K562 (cell line): ENCODE measurements around the gene PRKCB. TPM values are rescaled to one million over a fixed set of nuclear protein-coding genes. Genes with fewer than 3 reads are reported as not detected.

Experiments used
- ARID1B ChIP-seq: fragments of 450-650 bp; IDR thresholded peaks from 2 replicates; pipeline ENCODE4 v1.6.1; 2016; ENCODE audit warnings: antibody characterized with exemption, mild to moderate bottlenecking, inconsistent platforms
- EHMT2 ChIP-seq: fragments of 450-650 bp; IDR thresholded peaks from 2 replicates; pipeline ENCODE4 v1.6.1; 2018; ENCODE audit warnings: antibody characterized with exemption
- GATAD2A ChIP-seq: fragments of 450-650 bp; IDR thresholded peaks from 2 replicates; pipeline ENCODE4 v1.6.1; 2017
- HMG20A ChIP-seq: fragments of 450-650 bp; formaldehyde crosslinking; conservative IDR thresholded peaks from 2 replicates; pipeline ENCODE4 v1.4.0; 2020; ENCODE audit warnings: mild to moderate bottlenecking, mixed read lengths
- L3MBTL2 ChIP-seq: fragments of 450-650 bp; IDR thresholded peaks from 2 replicates; pipeline ENCODE4 v1.6.1; 2016; ENCODE audit warnings: mild to moderate bottlenecking, moderate library complexity
- LEF1 ChIP-seq: fragments of 450-650 bp; IDR thresholded peaks from 2 replicates; pipeline ENCODE4 v1.6.1; 2016; ENCODE audit warnings: mild to moderate bottlenecking
- NONO ChIP-seq, 2 experiments: fragments of 200-400 bp in 1 of 2; fragments of 450-650 bp in 1 of 2; formaldehyde crosslinking in 1 of 2; IDR thresholded peaks; 2 replicates each; pipeline ENCODE4 v1.6.1; 2017; ENCODE audit warnings: low read depth in 2 of 2, mild to moderate bottlenecking in 2 of 2, moderate library complexity in 2 of 2, low read length in 1 of 2
- OTX1 ChIP-seq: fragments of 450-650 bp; formaldehyde crosslinking; IDR thresholded peaks from 2 replicates; pipeline ENCODE4 v1.4.0; 2022; ENCODE audit warnings: mild to moderate bottlenecking
- POLR2A ChIP-seq: fragments of 450-650 bp; conservative IDR thresholded peaks from 2 replicates; pipeline ENCODE4 v1.6.1; 2016
- SMAD1 ChIP-seq: fragments of 150-350 bp; IDR thresholded peaks from 2 replicates; pipeline ENCODE4 v1.6.1; 2014; ENCODE audit warnings: low read length, low read depth; ENCODE audit not compliant: partially characterized antibody
- TARDBP ChIP-seq: fragments of 450-650 bp; IDR thresholded peaks from 2 replicates; pipeline ENCODE4 v1.6.1; 2016
- TCF3 ChIP-seq: sonication (generic); formaldehyde crosslinking; IDR thresholded peaks from 2 replicates; pipeline ENCODE4 v1.4.0; 2020; ENCODE audit warnings: mild to moderate bottlenecking, missing genetic modification reagents
- TOE1 ChIP-seq, 2 experiments: fragments of 450-650 bp in 1 of 2; sonication (generic) in 1 of 2; formaldehyde crosslinking in 1 of 2; IDR thresholded peaks; 2 replicates each; pipeline versions ENCODE4 v1.7.1 to v1.8.0; 2016 to 2022; ENCODE audit warnings: borderline replicate concordance in 2 of 2, mild to moderate bottlenecking in 2 of 2, antibody characterized with exemption in 1 of 2, inconsistent platforms in 1 of 2, low read depth in 1 of 2, missing genetic modification reagents in 1 of 2, moderate library complexity in 1 of 2
- YBX1 ChIP-seq: fragments of 450-650 bp; IDR thresholded peaks from 2 replicates; pipeline ENCODE4 v1.7.1; 2016; ENCODE audit warnings: mild to moderate bottlenecking
- ZNF121 ChIP-seq: sonication (generic); formaldehyde crosslinking; conservative IDR thresholded peaks from 2 replicates; pipeline ENCODE4 v1.8.0; 2022; ENCODE audit warnings: missing genetic modification reagents
- ZNF444 ChIP-seq: fragments of 250-450 bp; sonication (Bioruptor Pico); IDR thresholded peaks from 2 replicates; pipeline ENCODE4 v1.4.0; 2020; ENCODE audit warnings: mild to moderate bottlenecking, moderate library complexity
- polyA plus RNA-seq, 8 experiments: library from polyadenylated mRNA; depleted of rRNA in 4 of 8; stranded (reverse) in 5 of 8; unstranded in 3 of 8; fragments of >200 nt; fragmentation: Nextera tagmentation in 2 of 8; fragmentation: Illumina TruSeq in 1 of 8; extraction: Ambion mirVana in 2 of 8; extraction: Trizol in 1 of 8; gene quantifications; 2 replicates each; pipeline versions ENCODE4 v1.2.1 to v1.2.3, GENCODE V29; 2011 to 2014; ENCODE audit warnings: inconsistent platforms in 1 of 8, missing spikeins in 1 of 8
- total RNA-seq, 7 experiments: library from RNA; depleted of rRNA in 6 of 7; stranded (reverse); fragments of >200 nt in 6 of 7; fragmentation: Illumina TruSeq in 2 of 7; extraction: Trizol in 2 of 7; gene quantifications; 2 replicates each; pipeline versions ENCODE4 v1.2.1 to v1.2.3, GENCODE V29; 2011 to 2021; ENCODE audit warnings: low replicate concordance in 1 of 7
- TF ChIP-seq, protein P1 (sequence below): sonication (generic); formaldehyde crosslinking; IDR thresholded peaks from 2 replicates; pipeline ENCODE4 v1.8.0; 2023; ENCODE audit warnings: mild to moderate bottlenecking, missing genetic modification reagents
- TF ChIP-seq, protein P2 (sequence below), 2 experiments: fragments of 450-650 bp; conservative IDR thresholded peaks; 2 replicates each; pipeline ENCODE4 v1.6.1; 2017; ENCODE audit warnings: mild to moderate bottlenecking in 2 of 2, moderate library complexity in 2 of 2
- TF ChIP-seq, protein P3 (sequence below): fragments of 450-650 bp; formaldehyde crosslinking; IDR thresholded peaks from 2 replicates; pipeline ENCODE4 v1.4.0; 2020; ENCODE audit warnings: mild to moderate bottlenecking, moderate library complexity
- TF ChIP-seq, protein P4 (sequence below): fragments of 450-650 bp; IDR thresholded peaks from 2 replicates; pipeline ENCODE4 v1.7.1; 2018; ENCODE audit warnings: mild to moderate bottlenecking, low read depth; ENCODE audit not compliant: partially characterized antibody

PRKCB gene
- total and polyA plus RNA-seq, 9 of the 15 experiments (the other 6 are each of a cell fraction or from before 2014, with no cell fraction given) = 49.9 to 276 (median 148) TPM

DNA sequence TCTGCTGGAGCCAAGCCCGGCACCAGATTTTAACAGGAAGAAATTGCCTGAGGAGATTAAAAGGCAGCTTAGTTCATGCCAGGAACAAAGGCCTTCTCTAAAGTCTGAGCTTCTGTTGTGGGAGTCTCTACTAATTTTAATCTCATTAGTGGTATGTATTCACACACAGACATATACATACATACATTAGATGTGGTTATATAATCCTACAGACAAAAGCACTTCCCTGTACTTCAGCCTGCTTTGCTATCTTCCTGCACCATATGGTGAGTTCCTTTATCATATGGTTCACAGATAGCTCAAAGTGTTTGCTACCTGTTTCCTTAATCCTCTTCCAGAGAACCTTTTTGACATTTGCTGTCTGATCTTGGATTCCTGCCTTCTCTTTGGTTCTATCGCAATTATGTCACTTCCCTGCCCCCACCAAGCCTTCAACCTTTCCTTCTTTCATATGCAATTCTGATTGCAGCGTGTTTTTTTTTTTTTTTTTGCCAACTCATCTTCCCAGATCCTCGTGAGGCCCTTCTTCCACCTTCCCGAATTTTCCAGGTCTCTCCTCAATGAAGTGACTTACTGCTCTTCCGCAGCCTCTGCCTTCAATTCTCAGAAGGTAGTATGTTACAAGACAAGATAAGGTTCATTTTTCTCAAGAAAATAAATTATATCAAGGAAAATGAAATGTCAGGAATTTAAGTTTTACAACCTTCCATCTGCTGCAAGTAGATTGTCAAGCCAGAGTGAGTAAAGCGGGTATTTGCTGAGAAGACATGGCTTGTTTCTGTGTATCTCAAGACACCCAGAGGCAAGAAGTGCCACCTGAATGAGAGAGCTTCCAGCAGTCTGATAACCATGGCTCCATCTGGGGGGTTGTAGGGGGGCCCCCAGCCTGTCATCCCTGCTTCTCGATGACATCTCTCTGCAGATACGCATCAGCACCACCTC is 300.1 kb downstream of the PRKCB start (continued):
- TF ChIP-seq, protein P1, sequence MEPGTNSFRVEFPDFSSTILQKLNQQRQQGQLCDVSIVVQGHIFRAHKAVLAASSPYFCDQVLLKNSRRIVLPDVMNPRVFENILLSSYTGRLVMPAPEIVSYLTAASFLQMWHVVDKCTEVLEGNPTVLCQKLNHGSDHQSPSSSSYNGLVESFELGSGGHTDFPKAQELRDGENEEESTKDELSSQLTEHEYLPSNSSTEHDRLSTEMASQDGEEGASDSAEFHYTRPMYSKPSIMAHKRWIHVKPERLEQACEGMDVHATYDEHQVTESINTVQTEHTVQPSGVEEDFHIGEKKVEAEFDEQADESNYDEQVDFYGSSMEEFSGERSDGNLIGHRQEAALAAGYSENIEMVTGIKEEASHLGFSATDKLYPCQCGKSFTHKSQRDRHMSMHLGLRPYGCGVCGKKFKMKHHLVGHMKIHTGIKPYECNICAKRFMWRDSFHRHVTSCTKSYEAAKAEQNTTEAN (CRISPR knock-in tag) = no peak
- TF ChIP-seq EHMT2 (peak; percentile 68; the same call in 1 of the 2 replicates), ZNF444 (CRISPR knock-in tag) (no peak), ARID1B (peak; percentile 99), POLR2A (no peak), HMG20A (CRISPR knock-in tag) (no peak), NONO (IDR thresholded peaks at IDR 0.05; ENCODE audit: low read depth in 2 of 2, low read length in 1 of 2) (peak in 1 of 2 experiments; percentile 89; a peak in 1 of 4 replicates), GATAD2A (peak; percentile 87), TARDBP (peak; percentile 91; the same call in 1 of the 2 replicates), LEF1 (peak; percentile 96), OTX1 (no peak; the same call in 1 of the 2 replicates), TCF3 (CRISPR knock-in tag) (peak; percentile 97), ZNF121 (CRISPR knock-in tag) (no peak), YBX1 (no peak), TOE1 (IDR thresholded peaks at IDR 0.05; ENCODE audit: borderline replicate concordance) (peak; percentile 53; the same call in 1 of the 2 replicates), TOE1 (CRISPR knock-in tag; IDR thresholded peaks at IDR 0.05; ENCODE audit: borderline replicate concordance, low read depth) (no peak), L3MBTL2 (peak; percentile 53; the same call in 1 of the 2 replicates), SMAD1 (peak; percentile 76)
- TF ChIP-seq, protein P2, sequence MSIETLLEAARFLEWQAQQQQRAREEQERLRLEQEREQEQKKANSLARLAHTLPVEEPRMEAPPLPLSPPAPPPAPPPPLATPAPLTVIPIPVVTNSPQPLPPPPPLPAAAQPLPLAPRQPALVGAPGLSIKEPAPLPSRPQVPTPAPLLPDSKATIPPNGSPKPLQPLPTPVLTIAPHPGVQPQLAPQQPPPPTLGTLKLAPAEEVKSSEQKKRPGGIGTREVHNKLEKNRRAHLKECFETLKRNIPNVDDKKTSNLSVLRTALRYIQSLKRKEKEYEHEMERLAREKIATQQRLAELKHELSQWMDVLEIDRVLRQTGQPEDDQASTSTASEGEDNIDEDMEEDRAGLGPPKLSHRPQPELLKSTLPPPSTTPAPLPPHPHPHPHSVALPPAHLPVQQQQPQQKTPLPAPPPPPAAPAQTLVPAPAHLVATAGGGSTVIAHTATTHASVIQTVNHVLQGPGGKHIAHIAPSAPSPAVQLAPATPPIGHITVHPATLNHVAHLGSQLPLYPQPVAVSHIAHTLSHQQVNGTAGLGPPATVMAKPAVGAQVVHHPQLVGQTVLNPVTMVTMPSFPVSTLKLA (conservative IDR thresholded peaks at IDR 0.05) = peak; percentile 37 to 60; a peak in 3 of 4 replicates
- TF ChIP-seq, protein P3, sequence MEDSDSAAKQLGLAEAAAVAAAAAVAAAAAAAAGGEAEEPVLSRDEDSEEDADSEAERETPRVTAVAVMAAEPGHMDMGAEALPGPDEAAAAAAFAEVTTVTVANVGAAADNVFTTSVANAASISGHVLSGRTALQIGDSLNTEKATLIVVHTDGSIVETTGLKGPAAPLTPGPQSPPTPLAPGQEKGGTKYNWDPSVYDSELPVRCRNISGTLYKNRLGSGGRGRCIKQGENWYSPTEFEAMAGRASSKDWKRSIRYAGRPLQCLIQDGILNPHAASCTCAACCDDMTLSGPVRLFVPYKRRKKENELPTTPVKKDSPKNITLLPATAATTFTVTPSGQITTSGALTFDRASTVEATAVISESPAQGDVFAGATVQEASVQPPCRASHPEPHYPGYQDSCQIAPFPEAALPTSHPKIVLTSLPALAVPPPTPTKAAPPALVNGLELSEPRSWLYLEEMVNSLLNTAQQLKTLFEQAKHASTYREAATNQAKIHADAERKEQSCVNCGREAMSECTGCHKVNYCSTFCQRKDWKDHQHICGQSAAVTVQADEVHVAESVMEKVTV (CRISPR knock-in tag) = no peak
- TF ChIP-seq, protein P4, sequence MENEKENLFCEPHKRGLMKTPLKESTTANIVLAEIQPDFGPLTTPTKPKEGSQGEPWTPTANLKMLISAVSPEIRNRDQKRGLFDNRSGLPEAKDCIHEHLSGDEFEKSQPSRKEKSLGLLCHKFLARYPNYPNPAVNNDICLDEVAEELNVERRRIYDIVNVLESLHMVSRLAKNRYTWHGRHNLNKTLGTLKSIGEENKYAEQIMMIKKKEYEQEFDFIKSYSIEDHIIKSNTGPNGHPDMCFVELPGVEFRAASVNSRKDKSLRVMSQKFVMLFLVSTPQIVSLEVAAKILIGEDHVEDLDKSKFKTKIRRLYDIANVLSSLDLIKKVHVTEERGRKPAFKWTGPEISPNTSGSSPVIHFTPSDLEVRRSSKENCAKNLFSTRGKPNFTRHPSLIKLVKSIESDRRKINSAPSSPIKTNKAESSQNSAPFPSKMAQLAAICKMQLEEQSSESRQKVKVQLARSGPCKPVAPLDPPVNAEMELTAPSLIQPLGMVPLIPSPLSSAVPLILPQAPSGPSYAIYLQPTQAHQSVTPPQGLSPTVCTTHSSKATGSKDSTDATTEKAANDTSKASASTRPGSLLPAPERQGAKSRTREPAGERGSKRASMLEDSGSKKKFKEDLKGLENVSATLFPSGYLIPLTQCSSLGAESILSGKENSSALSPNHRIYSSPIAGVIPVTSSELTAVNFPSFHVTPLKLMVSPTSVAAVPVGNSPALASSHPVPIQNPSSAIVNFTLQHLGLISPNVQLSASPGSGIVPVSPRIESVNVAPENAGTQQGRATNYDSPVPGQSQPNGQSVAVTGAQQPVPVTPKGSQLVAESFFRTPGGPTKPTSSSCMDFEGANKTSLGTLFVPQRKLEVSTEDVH = peak; percentile 59
